ENCODE results near the gene GNG14. TPM values are rescaled to one million over a fixed set of nuclear protein-coding genes. Genes with fewer than 3 reads are reported as not detected.

GNG14 gene
- total and polyA plus RNA-seq, 2 of the 4 experiments (the other 2 are of a cell fraction), result not detected

GRCh38 chr19:12705654-12706331 lies 18.0 kb downstream of the GNG14 start:
- H3K56ac ChIP-seq (ENCODE audit: extremely low read depth, insufficient read depth, low read length), result no peak overlapping the region
- POLR2A ChIA-PET (ENCODE audit: unreplicated experiment), result no interaction called here
- H3K27ac ChIP-seq (ENCODE audit: insufficient read depth, low read length), result no peak overlapping the region
- H4K5ac ChIP-seq (ENCODE audit: low read depth, low read length), result no peak overlapping the region
- no peak overlapping the region for H3K9ac ChIP-seq (ENCODE audit: low read depth, low read length)
- no peak overlapping the region for H3K23ac ChIP-seq (ENCODE audit: low read depth, low read length)
- ATAC-seq (ENCODE audit: low read depth) (no peak), DNase-seq (no peak)
- no peak overlapping the region for H3K4me3 ChIP-seq (ENCODE audit: insufficient read depth, low read depth, low read length)
- dilution Hi-C loops (cut with HindIII; ENCODE audit: low sequenced_read_pairs, unreplicated experiment) (no loop called here), intact Hi-C loops (cut with micrococcal nuclease) (no loop called here), in situ Hi-C loops (cut with MboI; ENCODE audit: low sequenced_read_pairs) (no loop called here)
- no peak overlapping the region for H3K4ac ChIP-seq (ENCODE audit: low read depth, low read length)
- no peaks in the 10 kb centered on the region for H3K9me3 ChIP-seq (ENCODE audit: control insufficient read depth, insufficient read depth, low read length)
- CTCF ChIA-PET, result no interaction called here
- no peak overlapping the region for H2AFZ ChIP-seq (replicated peaks; ENCODE audit: low read length, poor library complexity)
- TSS peak; percentile 35 for BruUV-seq (replicated peaks)
- H4K20me1 ChIP-seq (ENCODE audit: insufficient read depth, low read length), result peaks cover 14% of the 10 kb centered on the region
- H3K79me1 ChIP-seq (ENCODE audit: low read depth in 1 of 2, low read length in 2 of 2), result peaks cover 12 to 28% of the 10 kb centered on the region in 2 experiments
- H3K14ac ChIP-seq (replicated peaks; ENCODE audit: low read depth, low read length), result no peak overlapping the region
- H3K9me1 ChIP-seq (ENCODE audit: insufficient read depth, low read length), result no peaks in the 10 kb centered on the region
- H2AK9ac ChIP-seq (replicated peaks; ENCODE audit: low read depth, low read length, poor library complexity), result no peak overlapping the region
- no peak overlapping the region for H4K8ac ChIP-seq (ENCODE audit: low read depth in 2 of 2, low read length in 2 of 2)
- no peak overlapping the region for H2BK5ac ChIP-seq (ENCODE audit: low read depth, low read length, poor library complexity, severe bottlenecking)
- H3K4me2 ChIP-seq (ENCODE audit: low read depth, low read length), result no peak overlapping the region
- H2AK5ac ChIP-seq (ENCODE audit: low read depth, low read length), result no peak overlapping the region
- no peak overlapping the region for H4K91ac ChIP-seq (ENCODE audit: insufficient read depth, low read depth, low read length)
- H3K4me1 ChIP-seq (ENCODE audit: control insufficient read depth, insufficient read depth, low read length), result no peaks in the 10 kb centered on the region
- TF ChIP-seq NFE2L2 (IDR thresholded peaks at IDR 0.05; ENCODE audit: low read depth, low read length), result no peak
- TF ChIP-seq RFX5 (IDR thresholded peaks at IDR 0.05; ENCODE audit: low read depth, low read length), result no peak
- no peak for TF ChIP-seq POLR2A (IDR thresholded peaks at IDR 0.05; ENCODE audit: low read depth, low read length)
- no peak for TF ChIP-seq MAFK (IDR thresholded peaks at IDR 0.05; ENCODE audit: low read depth, low read length)
- TF ChIP-seq CHD1 (IDR thresholded peaks at IDR 0.05; ENCODE audit: low read depth, low read length), result no peak
- TF ChIP-seq CEBPB (IDR thresholded peaks at IDR 0.05; ENCODE audit: low read depth, low read length), result no peak
- no peak for TF ChIP-seq CTCF (conservative IDR thresholded peaks at IDR 0.05; ENCODE audit: low read depth, low read length)
- no peak for TF ChIP-seq RAD21 (IDR thresholded peaks at IDR 0.05; ENCODE audit: low read length)
- no peak for TF ChIP-seq USF2 (IDR thresholded peaks at IDR 0.05; ENCODE audit: low read depth, low read length)
- no peak for TF ChIP-seq FOS (IDR thresholded peaks at IDR 0.05; ENCODE audit: low read depth, low read length)
- TF ChIP-seq ELK1 (IDR thresholded peaks at IDR 0.05; ENCODE audit: borderline replicate concordance, low read depth, low read length), result no peak
- no peak for TF ChIP-seq MAZ (IDR thresholded peaks at IDR 0.05; ENCODE audit: borderline replicate concordance, low read depth, low read length)
- no peak for TF ChIP-seq SMC3 (IDR thresholded peaks at IDR 0.05; ENCODE audit: low read depth, low read length)
- TF ChIP-seq BHLHE40 (IDR thresholded peaks at IDR 0.05; ENCODE audit: low read depth, low read length), result no peak
- no peak for TF ChIP-seq MXI1 (IDR thresholded peaks at IDR 0.05; ENCODE audit: borderline replicate concordance, low read depth, low read length)
- H3K27me3 ChIP-seq (ENCODE audit: control insufficient read depth, insufficient read depth, low read length), result no peaks in the 10 kb centered on the region
- H2BK20ac ChIP-seq (ENCODE audit: low read depth, low read length), result no peak overlapping the region
- H3K18ac ChIP-seq (ENCODE audit: low read depth, low read length), result no peak overlapping the region
- 95% methylated on average over 18 of the region's 29 CpGs; no CpG with 5 or more reads in 1 of the 2 experiments for WGBS, 2 experiments (ENCODE audit: extremely low coverage in 2 of 2, insufficient read length in 1 of 2)
- no peak overlapping the region for H2BK120ac ChIP-seq (ENCODE audit: low read depth, low read length)
- H2BK15ac ChIP-seq (ENCODE audit: low read depth, low read length), result no peak overlapping the region
- peaks cover 78% of the 10 kb centered on the region for H3K36me3 ChIP-seq (ENCODE audit: control insufficient read depth, insufficient read depth, low read length)

Measured in IMR-90 (cell line).